ENCODE data around the gene SELENOS.

SELENOS gene

GRCh38 chr15:101277038-101277822, at the start of gene SELENOS:
TSS of gene SELENOS (minus strand) at chr15:101277485. CDS start at chr15:101277417, 68 bp downstream.
- DNase-seq (ENCODE audit: low read depth) = peak; percentile 91

- no peak for DNase-seq (ENCODE audit: low read depth)
Measured at GRCh38 chr15:101326462-101327146, 49.3 kb upstream of the SELENOS start.

GRCh38 chr15:101326026-101326315, 48.7 kb upstream of the SELENOS start:
- no peak for DNase-seq (ENCODE audit: low read depth)

- DNase-seq (ENCODE audit: low read depth) = no peak
Measured at GRCh38 chr15:101325263-101326025, 48.2 kb upstream of the SELENOS start.

- DNase-seq (ENCODE audit: low read depth) = no peak
Measured at GRCh38 chr15:101324524-101325177, 47.4 kb upstream of the SELENOS start.

- DNase-seq (ENCODE audit: low read depth) = no peak
Measured at GRCh38 chr15:101323793-101324523, 46.7 kb upstream of the SELENOS start.

- DNase-seq (ENCODE audit: low read depth) = no peak
Measured at GRCh38 chr15:101322854-101323477, 45.7 kb upstream of the SELENOS start.

- DNase-seq (ENCODE audit: low read depth) = no peak
Measured at GRCh38 chr15:101322016-101322695, 44.9 kb upstream of the SELENOS start.

- DNase-seq (ENCODE audit: low read depth) = peak; percentile 42
Measured at GRCh38 chr15:101320501-101321052, 43.3 kb upstream of the SELENOS start.

- DNase-seq (ENCODE audit: low read depth) = no peak
Measured at GRCh38 chr15:101318839-101319238, 41.6 kb upstream of the SELENOS start.

GRCh38 chr15:101318147-101318819, 41.0 kb upstream of the SELENOS start:
- no peak for DNase-seq (ENCODE audit: low read depth)

- no peak for DNase-seq (ENCODE audit: low read depth)
Measured at GRCh38 chr15:101317336-101317872, 40.1 kb upstream of the SELENOS start.

- no peak for DNase-seq (ENCODE audit: low read depth)
Measured at GRCh38 chr15:101316529-101316928, 39.2 kb upstream of the SELENOS start.

- no peak for DNase-seq (ENCODE audit: low read depth)
Measured at GRCh38 chr15:101315736-101316135, 38.5 kb upstream of the SELENOS start.

GRCh38 chr15:101314336-101315125, 37.2 kb upstream of the SELENOS start:
- DNase-seq (ENCODE audit: low read depth) = no peak

- DNase-seq (ENCODE audit: low read depth) = no peak
Measured at GRCh38 chr15:101313041-101313761, 35.9 kb upstream of the SELENOS start.

- no peak for DNase-seq (ENCODE audit: low read depth)
Measured at GRCh38 chr15:101310508-101310907, 33.2 kb upstream of the SELENOS start.

GRCh38 chr15:101310161-101310480, 32.8 kb upstream of the SELENOS start:
- no peak for DNase-seq (ENCODE audit: low read depth)
